Brain microvascular endothelial cell (primary cell): ENCODE results near the gene OR51D1.

ENCODE experiments used
- DNase-seq: peaks from one replicate; pipeline ENCODE4 v3.0.0-alpha.2; 2020
- H3K27ac ChIP-seq: fragments of 250-450 bp; sonication (Bioruptor Pico); 2 replicates; pipeline ENCODE4 v1.5.1; 2020; ENCODE audit warnings: mild to moderate bottlenecking, moderate library complexity
- H3K27me3 ChIP-seq: fragments of 250-450 bp; sonication (Bioruptor Pico); replicated peaks from 2 replicates; pipeline ENCODE4 v1.5.1; 2020; ENCODE audit warnings: mild to moderate bottlenecking
- H3K36me3 ChIP-seq: fragments of 250-450 bp; sonication (Bioruptor Pico); replicated peaks from 2 replicates; pipeline ENCODE4 v1.5.1; 2020; ENCODE audit warnings: mild to moderate bottlenecking
- H3K4me3 ChIP-seq: 2 replicates; pipeline ENCODE4 v1.5.1; 2011; ENCODE audit warnings: low read depth, mild to moderate bottlenecking, control low read depth, low read length, moderate library complexity
- CTCF ChIP-seq: IDR thresholded peaks from 2 replicates; pipeline ENCODE4 v1.5.1; 2011; ENCODE audit warnings: low read depth, mild to moderate bottlenecking, moderate library complexity, low read length, control low read depth, inconsistent platforms; ENCODE audit errors: missing control alignments
- in situ Hi-C: cut with HindIII; loops from 2 replicates; pipeline ENCODE4 v1.10.0; 2017; ENCODE audit warnings: low sequenced_read_pairs, low pct_ligation_motif_present

OR51D1 gene

GRCh38 chr11:4636962-4637661 is at the start of gene OR51D1:
OR51D1 (plus strand) TSS chr11:4637477; CDS start chr11:4639791, 2,314 bp downstream.
- DNase-seq: peak; percentile 72
- H3K4me3 ChIP-seq: peak within 1 kb of the TSS; percentile 24
- H3K27me3 ChIP-seq: no peaks in the 10 kb centered on the region
- peak; percentile 96 for TF ChIP-seq CTCF
- in situ Hi-C loops: no loop called here
- no peaks in the 10 kb centered on the region for H3K36me3 ChIP-seq
- H3K27ac ChIP-seq: no peak within 1 kb of the TSS

- H3K4me3 ChIP-seq: no peak overlapping the region
- no peaks in the 10 kb centered on the region for H3K27me3 ChIP-seq
- no peak overlapping the region for H3K27ac ChIP-seq
- TF ChIP-seq CTCF: no peak
- H3K36me3 ChIP-seq: no peaks in the 10 kb centered on the region
- DNase-seq: no peak
- in situ Hi-C loops: no loop called here
Measured at GRCh38 chr11:4589017-4589416, 48.3 kb upstream of the OR51D1 start.

GRCh38 chr11:4593739-4594138 is 43.5 kb upstream of the OR51D1 start, which contains the start of gene OR52I1:
OR52I1 (plus strand) TSS chr11:4594039; CDS start chr11:4594039, 0 bp downstream.
- no peak for DNase-seq

GRCh38 chr11:4605057-4605456 is 32.2 kb upstream of the OR51D1 start:
- in situ Hi-C loops: no loop called here
- no peak for DNase-seq
- Histone ChIP-seq H3K27me3 (no peaks in the 10 kb centered on the region), H3K36me3 (peaks cover 7% of the 10 kb centered on the region), H3K27ac (no peak overlapping the region), H3K4me3 (no peak overlapping the region)
- no peak for TF ChIP-seq CTCF

More at GRCh38 chr11:4593739-4594138, 43.5 kb upstream of the OR51D1 start, which contains the start of gene OR52I1:
- Histone ChIP-seq H3K36me3 (no peaks in the 10 kb centered on the region), H3K4me3 (no peak within 1 kb of the TSS), H3K27me3 (no peaks in the 10 kb centered on the region), H3K27ac (no peak within 1 kb of the TSS)
- no peak for TF ChIP-seq CTCF
- in situ Hi-C loops: no loop called here

GRCh38 chr11:4606231-4607015 is 30.9 kb upstream of the OR51D1 start:
- H3K27me3 ChIP-seq: no peaks in the 10 kb centered on the region
- DNase-seq: no peak
- no peak overlapping the region for H3K4me3 ChIP-seq
- no peak for TF ChIP-seq CTCF
- in situ Hi-C loops: no loop called here
- H3K36me3 ChIP-seq: no peaks in the 10 kb centered on the region
- H3K27ac ChIP-seq: no peak overlapping the region
